HEK293 (cell line): Measurements from ENCODE around the gene FRMD4A.

Source experiments
- CTCF ChIP-seq: fragments of 450-650 bp; formaldehyde crosslinking; IDR thresholded peaks from 2 replicates; pipeline ENCODE4 v1.5.1; 2016; ENCODE audit warnings: missing biosample characterization, missing genetic modification characterization
- GLI2 ChIP-seq: fragments of 450-650 bp; formaldehyde crosslinking; IDR thresholded peaks from 2 replicates; pipeline ENCODE4; 2017; ENCODE audit warnings: missing biosample characterization, missing genetic modification characterization, low read depth, borderline replicate concordance
- GLIS1 ChIP-seq: fragments of 450-650 bp; formaldehyde crosslinking; IDR thresholded peaks from 2 replicates; pipeline ENCODE4 v1.5.1; 2016; ENCODE audit warnings: missing biosample characterization, missing genetic modification characterization
- HIC1 ChIP-seq: fragments of 450-650 bp; formaldehyde crosslinking; IDR thresholded peaks from 2 replicates; pipeline ENCODE4 v1.5.1; 2016; ENCODE audit warnings: missing biosample characterization, missing genetic modification characterization
- MEIS1 ChIP-seq: sonication (generic); formaldehyde crosslinking; IDR thresholded peaks from 2 replicates; pipeline ENCODE4 v1.8.1; 2022; ENCODE audit warnings: missing genetic modification reagents, mild to moderate bottlenecking, borderline replicate concordance
- OSR2 ChIP-seq: fragments of 450-650 bp; formaldehyde crosslinking; IDR thresholded peaks from 2 replicates; pipeline ENCODE4 v1.5.1; 2016; ENCODE audit warnings: missing biosample characterization, missing genetic modification characterization
- PRDM4 ChIP-seq: fragments of 450-650 bp; formaldehyde crosslinking; IDR thresholded peaks from 2 replicates; pipeline ENCODE4 v1.5.1; 2017; ENCODE audit warnings: missing biosample characterization, missing genetic modification characterization
- SCRT2 ChIP-seq: fragments of 450-650 bp; formaldehyde crosslinking; IDR thresholded peaks from 2 replicates; pipeline ENCODE4 v1.5.1; 2016; ENCODE audit warnings: missing biosample characterization, missing genetic modification characterization
- YY2 ChIP-seq: fragments of 450-650 bp; formaldehyde crosslinking; IDR thresholded peaks from 2 replicates; pipeline ENCODE4 v1.5.1; 2016; ENCODE audit warnings: missing biosample characterization, missing genetic modification characterization
- ZBTB48 ChIP-seq: fragments of 450-650 bp; formaldehyde crosslinking; IDR thresholded peaks from 2 replicates; pipeline ENCODE4 v1.5.1; 2016; ENCODE audit warnings: missing biosample characterization, missing genetic modification characterization
- ZIC2 ChIP-seq: fragments of 450-650 bp; formaldehyde crosslinking; IDR thresholded peaks from 2 replicates; pipeline ENCODE4 v1.5.1; 2016; ENCODE audit warnings: missing biosample characterization, missing genetic modification characterization
- ZNF132 ChIP-seq: fragments of 450-650 bp; formaldehyde crosslinking; IDR thresholded peaks from 2 replicates; pipeline ENCODE4 v1.5.1; 2017; ENCODE audit warnings: missing biosample characterization, missing genetic modification characterization, borderline replicate concordance
- ZNF133 ChIP-seq: fragments of 450-650 bp; formaldehyde crosslinking; IDR thresholded peaks from 2 replicates; pipeline ENCODE4 v1.5.1; 2016; ENCODE audit warnings: missing biosample characterization, missing genetic modification characterization
- ZNF146 ChIP-seq: fragments of 450-650 bp; formaldehyde crosslinking; IDR thresholded peaks from 2 replicates; pipeline ENCODE4 v1.5.1; 2016; ENCODE audit warnings: missing biosample characterization, missing genetic modification characterization
- ZNF239 ChIP-seq: fragments of 450-650 bp; formaldehyde crosslinking; IDR thresholded peaks from 2 replicates; pipeline ENCODE4 v1.5.1; 2016; ENCODE audit warnings: missing biosample characterization, missing genetic modification characterization
- ZNF248 ChIP-seq: fragments of 450-650 bp; formaldehyde crosslinking; IDR thresholded peaks from 2 replicates; pipeline ENCODE4 v1.5.1; 2017; ENCODE audit warnings: missing biosample characterization, missing genetic modification characterization
- ZNF274 ChIP-seq, 2 experiments: fragments of 200-500 bp in 1 of 2; fragments of 450-650 bp in 1 of 2; sonication (Bioruptor generic) in 1 of 2; formaldehyde crosslinking in 1 of 2; IDR thresholded peaks; 2 replicates each; pipeline versions ENCODE4 v1.5.1 to v1.6.1; 2014 to 2016; ENCODE audit warnings: borderline replicate concordance in 1 of 2, inconsistent platforms in 1 of 2, low read length in 1 of 2, missing biosample characterization in 1 of 2, missing genetic modification characterization in 1 of 2
- ZNF501 ChIP-seq: fragments of 450-650 bp; formaldehyde crosslinking; IDR thresholded peaks from 2 replicates; pipeline ENCODE4 v1.5.1; 2016; ENCODE audit warnings: missing biosample characterization, missing genetic modification characterization
- ZNF510 ChIP-seq: fragments of 450-650 bp; formaldehyde crosslinking; IDR thresholded peaks from 2 replicates; pipeline ENCODE4 v1.5.1; 2018; ENCODE audit warnings: mild to moderate bottlenecking, missing genetic modification characterization, missing biosample characterization; ENCODE audit not compliant: insufficient replicate concordance
- ZNF529 ChIP-seq: fragments of 450-650 bp; formaldehyde crosslinking; IDR thresholded peaks from 2 replicates; pipeline ENCODE4 v1.5.1; 2017; ENCODE audit warnings: missing genetic modification characterization, missing biosample characterization; ENCODE audit not compliant: insufficient replicate concordance
- ZNF558 ChIP-seq: fragments of 450-650 bp; formaldehyde crosslinking; IDR thresholded peaks from 2 replicates; pipeline ENCODE4 v1.5.1; 2016; ENCODE audit warnings: missing biosample characterization, missing genetic modification characterization
- ZNF596 ChIP-seq: fragments of 450-650 bp; IDR thresholded peaks from 2 replicates; pipeline ENCODE4 v1.5.0; 2018; ENCODE audit warnings: missing biosample characterization, mild to moderate bottlenecking, missing genetic modification characterization, moderate library complexity
- ZNF621 ChIP-seq: fragments of 450-650 bp; formaldehyde crosslinking; IDR thresholded peaks from 2 replicates; pipeline ENCODE4 v1.5.1; 2017; ENCODE audit warnings: missing biosample characterization, missing genetic modification characterization
- ZNF629 ChIP-seq: fragments of 450-650 bp; formaldehyde crosslinking; IDR thresholded peaks from 2 replicates; pipeline ENCODE4 v1.5.1; 2017; ENCODE audit warnings: missing biosample characterization, missing genetic modification characterization
- ZNF660 ChIP-seq: fragments of 450-650 bp; IDR thresholded peaks from 2 replicates; pipeline ENCODE4 v1.5.1; 2018; ENCODE audit warnings: missing biosample characterization, mild to moderate bottlenecking, missing genetic modification characterization
- ZNF791 ChIP-seq: fragments of 450-650 bp; formaldehyde crosslinking; IDR thresholded peaks from 2 replicates; pipeline ENCODE4 v1.5.1; 2016; ENCODE audit warnings: missing biosample characterization, missing genetic modification characterization
- ZSCAN16 ChIP-seq: fragments of 450-650 bp; formaldehyde crosslinking; IDR thresholded peaks from 2 replicates; pipeline ENCODE4 v1.5.1; 2016; ENCODE audit warnings: missing biosample characterization, missing genetic modification characterization
- ZSCAN30 ChIP-seq: fragments of 450-650 bp; IDR thresholded peaks from 2 replicates; pipeline ENCODE4 v1.5.1; 2018; ENCODE audit warnings: missing biosample characterization, mild to moderate bottlenecking, missing genetic modification characterization, moderate library complexity
- TF ChIP-seq, protein P1 (sequence below): fragments of 450-650 bp; formaldehyde crosslinking; IDR thresholded peaks from 2 replicates; pipeline ENCODE4 v1.5.1; 2016; ENCODE audit warnings: missing biosample characterization, missing genetic modification characterization, low read depth
- TF ChIP-seq, protein P2 (sequence below): fragments of 450-650 bp; formaldehyde crosslinking; IDR thresholded peaks from 2 replicates; pipeline ENCODE4 v1.5.1; 2016; ENCODE audit warnings: missing biosample characterization, missing genetic modification characterization

Gene FRMD4A

GRCh38 chr10:13816195-13816925, 514.4 kb downstream of the FRMD4A start (continued):
- TF ChIP-seq ZNF274 (IDR thresholded peaks at IDR 0.05; ENCODE audit: low read length) (no peak), ZNF274 (tag by site-specific recombination; IDR thresholded peaks at IDR 0.05; ENCODE audit: borderline replicate concordance) (no peak), ZNF529 (tag by site-specific recombination) (no peak), ZNF132 (no peak), ZNF660 (tag by site-specific recombination) (no peak), SCRT2 (tag by site-specific recombination) (no peak), ZNF629 (tag by site-specific recombination) (no peak), ZNF558 (tag by site-specific recombination) (0 out of 2 replicates have a peak, but pooled peaks have one; percentile 22), ZNF596 (tag by site-specific recombination) (no peak), ZNF146 (tag by site-specific recombination) (no peak), ZNF248 (tag by site-specific recombination) (no peak), ZNF239 (tag by site-specific recombination) (no peak), ZBTB48 (tag by site-specific recombination) (no peak), ZNF133 (no peak), YY2 (no peak), GLI2 (tag by site-specific recombination) (0 out of 2 replicates have a peak, but pooled peaks have one; percentile 16), ZNF621 (tag by site-specific recombination) (no peak), HIC1 (no peak), ZSCAN30 (0 out of 2 replicates have a peak, but pooled peaks have one; percentile 13), ZIC2 (tag by site-specific recombination) (peak; percentile 83), PRDM4 (tag by site-specific recombination) (0 out of 2 replicates have a peak, but pooled peaks have one; percentile 21), ZNF501 (tag by site-specific recombination) (no peak), GLIS1 (tag by site-specific recombination) (peak; percentile 31), ZNF791 (tag by site-specific recombination) (no peak), ZSCAN16 (tag by site-specific recombination) (no peak), CTCF (tag by site-specific recombination) (no peak), MEIS1 (CRISPR knock-in tag) (no peak), OSR2 (tag by site-specific recombination) (peak; percentile 82), ZNF510 (tag by site-specific recombination) (no peak)
- TF ChIP-seq, protein P1, sequence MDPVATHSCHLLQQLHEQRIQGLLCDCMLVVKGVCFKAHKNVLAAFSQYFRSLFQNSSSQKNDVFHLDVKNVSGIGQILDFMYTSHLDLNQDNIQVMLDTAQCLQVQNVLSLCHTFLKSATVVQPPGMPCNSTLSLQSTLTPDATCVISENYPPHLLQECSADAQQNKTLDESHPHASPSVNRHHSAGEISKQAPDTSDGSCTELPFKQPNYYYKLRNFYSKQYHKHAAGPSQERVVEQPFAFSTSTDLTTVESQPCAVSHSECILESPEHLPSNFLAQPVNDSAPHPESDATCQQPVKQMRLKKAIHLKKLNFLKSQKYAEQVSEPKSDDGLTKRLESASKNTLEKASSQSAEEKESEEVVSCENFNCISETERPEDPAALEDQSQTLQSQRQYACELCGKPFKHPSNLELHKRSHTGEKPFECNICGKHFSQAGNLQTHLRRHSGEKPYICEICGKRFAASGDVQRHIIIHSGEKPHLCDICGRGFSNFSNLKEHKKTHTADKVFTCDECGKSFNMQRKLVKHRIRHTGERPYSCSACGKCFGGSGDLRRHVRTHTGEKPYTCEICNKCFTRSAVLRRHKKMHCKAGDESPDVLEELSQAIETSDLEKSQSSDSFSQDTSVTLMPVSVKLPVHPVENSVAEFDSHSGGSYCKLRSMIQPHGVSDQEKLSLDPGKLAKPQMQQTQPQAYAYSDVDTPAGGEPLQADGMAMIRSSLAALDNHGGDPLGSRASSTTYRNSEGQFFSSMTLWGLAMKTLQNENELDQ (tag by site-specific recombination) = no peak
- TF ChIP-seq, protein P2, sequence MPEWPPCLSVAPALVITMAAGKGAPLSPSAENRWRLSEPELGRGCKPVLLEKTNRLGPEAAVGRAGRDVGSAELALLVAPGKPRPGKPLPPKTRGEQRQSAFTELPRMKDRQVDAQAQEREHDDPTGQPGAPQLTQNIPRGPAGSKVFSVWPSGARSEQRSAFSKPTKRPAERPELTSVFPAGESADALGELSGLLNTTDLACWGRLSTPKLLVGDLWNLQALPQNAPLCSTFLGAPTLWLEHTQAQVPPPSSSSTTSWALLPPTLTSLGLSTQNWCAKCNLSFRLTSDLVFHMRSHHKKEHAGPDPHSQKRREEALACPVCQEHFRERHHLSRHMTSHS = peak; percentile 71; the same call in 1 of the 2 replicates
